HL-60 (cell line): ENCODE measurements around the gene MXD3.

ENCODE experiments used
- CTCF ChIP-seq: IDR thresholded peaks from one replicate; pipeline ENCODE4 v1.5.1; 2011; ENCODE audit warnings: low read length, control low read depth, inconsistent platforms; ENCODE audit not compliant: insufficient read depth
- GABPA ChIP-seq: IDR thresholded peaks from 2 replicates; pipeline ENCODE4 v1.6.1; 2012; ENCODE audit warnings: low read depth
- REST ChIP-seq: IDR thresholded peaks from 2 replicates; pipeline ENCODE4 v1.6.1; 2012; ENCODE audit warnings: low read depth; ENCODE audit not compliant: insufficient replicate concordance

- TF ChIP-seq GABPA = no peak
- TF ChIP-seq CTCF = no peak
- no peak for TF ChIP-seq REST
Measured at GRCh38 chr5:177304392-177305119, 7.1 kb downstream of the MXD3 start.
